Thyroid gland (tissue), 4 donors: Measurements from ENCODE around the gene LAMC1. TPM values are rescaled to one million over a fixed set of nuclear protein-coding genes. Genes with fewer than 3 reads are reported as not detected.

ENCODE experiments used
- DNase-seq, 2 donors: peaks; one replicate each; pipeline ENCODE4 v3.0.0-alpha.2; 2019
- H3K27ac ChIP-seq, 3 donors: fragments of 200-600 bp; sonication (generic); 1 replicate in 2 of 3; 2 replicates in 1 of 3; pipeline ENCODE4 v1.5.1; 2016 to 2019; ENCODE audit warnings: mild to moderate bottlenecking in 1 of 3, moderate library complexity in 1 of 3
- H3K27me3 ChIP-seq: fragments of 200-600 bp; sonication (generic); one replicate; pipeline ENCODE4 v1.5.1; 2019
- H3K36me3 ChIP-seq, 2 donors: fragments of 200-600 bp; sonication (generic); one replicate each; pipeline ENCODE4 v1.5.1; 2016 to 2019
- H3K4me1 ChIP-seq, 2 donors: fragments of 200-600 bp; sonication (generic); one replicate each; pipeline ENCODE4 v1.5.1; 2017 to 2019
- H3K4me3 ChIP-seq, 3 donors: fragments of 200-600 bp; sonication (generic); replicated peaks in 1 of 3; 1 replicate in 2 of 3; 2 replicates in 1 of 3; pipeline ENCODE4 v1.5.1; 2016; ENCODE audit warnings: mild to moderate bottlenecking in 1 of 3
- H3K9me3 ChIP-seq: fragments of 200-600 bp; sonication (generic); one replicate; pipeline ENCODE4 v1.5.1; 2017
- CTCF ChIP-seq, 6 experiments: fragments of 200-600 bp in 3 of 6; fragments of 450-650 bp in 3 of 6; sonication (generic) in 3 of 6; IDR thresholded peaks; one replicate each; pipeline ENCODE4 v1.5.1; 2016 to 2019; ENCODE audit warnings: antibody characterized with exemption in 6 of 6, mild to moderate bottlenecking in 2 of 6, inconsistent platforms in 1 of 6, moderate library complexity in 1 of 6
- POLR2A ChIP-seq, 2 donors: fragments of 450-650 bp; IDR thresholded peaks; one replicate each; pipeline ENCODE4 v1.6.1; 2017; ENCODE audit warnings: antibody characterized with exemption in 2 of 2, mild to moderate bottlenecking in 2 of 2, moderate library complexity in 1 of 2
- WGBS, 2 donors: methylation state at CpG; one replicate each; pipeline ENCODE4 v1.1.5; 2017; 5-methylcytosine and 5-hydroxymethylcytosine counted together
- intact Hi-C: fragments of 100-400 bp; cut with DNase I; formaldehyde crosslinking; loops from one replicate; pipeline ENCODE4 v1.15.1; 2023
- total RNA-seq, 4 donors: library from RNA; depleted of rRNA; stranded (reverse); fragments of >200 nt; gene quantifications; one replicate each; pipeline ENCODE4 v1.2.3, GENCODE V29; 2016

The LAMC1 gene
- total RNA-seq, 4 donors from 2014 or later = 150 to 213 (median 174) TPM

- no peak overlapping the region for H3K27ac ChIP-seq
- no peaks in the 10 kb centered on the region for H3K27me3 ChIP-seq
- H3K36me3 ChIP-seq = no peaks in the 10 kb centered on the region
- no peaks in the 10 kb centered on the region for H3K9me3 ChIP-seq
- no peak for DNase-seq
- 80 to 81% methylated on average over 2 of the region's 2 CpGs for WGBS, 2 donors
- TF ChIP-seq POLR2A (IDR thresholded peaks at IDR 0.05) (no peak), CTCF (IDR thresholded peaks at IDR 0.05) (no peak)
- H3K4me3 ChIP-seq = no peak overlapping the region
- peaks cover 22 to 42% of the 10 kb centered on the region in 2 donors for H3K4me1 ChIP-seq
- intact Hi-C loops = no loop called here
These were observed 57.2 kb downstream of the LAMC1 start for GRCh38 chr1:183080406-183080805.

- TF ChIP-seq POLR2A (IDR thresholded peaks at IDR 0.05) = no peak
- no peak for TF ChIP-seq CTCF (IDR thresholded peaks at IDR 0.05)
- DNase-seq = no peak
- Histone ChIP-seq H3K27ac (no peak overlapping the region), H3K9me3 (no peaks in the 10 kb centered on the region), H3K4me3 (no peak overlapping the region), H3K4me1 (peaks cover 11 to 32% of the 10 kb centered on the region in 2 donors), H3K36me3 (no peaks in the 10 kb centered on the region), H3K27me3 (no peaks in the 10 kb centered on the region)
- WGBS, 2 donors = 96 to 97% methylated on average over 4 of the region's 4 CpGs
- intact Hi-C loops = no loop called here
These were observed 58.3 kb downstream of the LAMC1 start for GRCh38 chr1:183081402-183082120.

- H3K4me1 ChIP-seq = peaks cover 9 to 24% of the 10 kb centered on the region in 2 donors
- 96 to 100% methylated on average over 1 of the region's 1 CpG for WGBS, 2 donors
- intact Hi-C loops = no loop called here
- no peaks in the 10 kb centered on the region for H3K9me3 ChIP-seq
- H3K36me3 ChIP-seq = no peaks in the 10 kb centered on the region
- H3K27me3 ChIP-seq = no peaks in the 10 kb centered on the region
- TF ChIP-seq CTCF (IDR thresholded peaks at IDR 0.05) = no peak
- no peak for TF ChIP-seq POLR2A (IDR thresholded peaks at IDR 0.05)
- no peak for DNase-seq
- H3K27ac ChIP-seq = no peak overlapping the region
- H3K4me3 ChIP-seq = no peak overlapping the region
These were observed 59.4 kb downstream of the LAMC1 start for GRCh38 chr1:183082650-183083049.

GRCh38 chr1:183087001-183087400 is 63.8 kb downstream of the LAMC1 start:
- H3K4me1 ChIP-seq = peaks cover 29 to 38% of the 10 kb centered on the region in 2 donors
- WGBS, 2 donors = 74 to 90% methylated on average over 2 of the region's 2 CpGs
- H3K4me3 ChIP-seq = no peak overlapping the region
- H3K9me3 ChIP-seq = no peaks in the 10 kb centered on the region
- intact Hi-C loops = no loop called here
- no peak for DNase-seq
- no peaks in the 10 kb centered on the region for H3K36me3 ChIP-seq
- TF ChIP-seq POLR2A (IDR thresholded peaks at IDR 0.05) (no peak), CTCF (IDR thresholded peaks at IDR 0.05) (no peak)
- H3K27ac ChIP-seq = no peak overlapping the region
- no peaks in the 10 kb centered on the region for H3K27me3 ChIP-seq

- peaks cover 29 to 38% of the 10 kb centered on the region in 2 donors for H3K4me1 ChIP-seq
- TF ChIP-seq POLR2A (IDR thresholded peaks at IDR 0.05) (no peak), CTCF (IDR thresholded peaks at IDR 0.05) (no peak)
- intact Hi-C loops = no loop called here
These were observed 65.9 kb downstream of the LAMC1 start for GRCh38 chr1:183089025-183089639.

More at GRCh38 chr1:183089025-183089639, 65.9 kb downstream of the LAMC1 start:
- Histone ChIP-seq H3K27me3 (no peaks in the 10 kb centered on the region), H3K9me3 (no peaks in the 10 kb centered on the region), H3K27ac (no peak overlapping the region), H3K4me3 (no peak overlapping the region), H3K36me3 (no peaks in the 10 kb centered on the region)
- 77 to 82% methylated on average over 3 of the region's 3 CpGs for WGBS, 2 donors
- no peak for DNase-seq
